Measurements from ENCODE around the gene SCG5.

The SCG5 gene

DNA sequence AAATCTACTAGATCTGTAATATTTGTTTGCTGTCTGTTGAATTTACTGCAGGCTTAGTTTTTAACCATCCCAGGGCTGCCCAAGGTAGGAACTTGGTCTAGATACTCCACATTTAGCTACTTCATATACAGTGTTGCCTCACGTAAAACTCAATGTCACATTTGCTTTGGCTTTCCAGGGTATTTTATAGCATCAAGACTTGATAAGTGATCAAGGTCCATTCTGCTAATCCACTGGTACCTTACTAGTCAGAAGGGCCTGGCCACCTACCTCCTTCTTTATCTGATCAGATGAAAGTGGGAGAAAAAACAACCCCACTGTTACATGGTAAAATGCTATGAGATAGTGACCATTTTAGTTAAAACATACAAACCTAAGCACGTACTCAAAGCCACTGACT is 50.8 kb downstream of the SCG5 start:
- DNase-seq: no peak

GRCh38 chr15:32694222-32694983 is 52.9 kb downstream of the SCG5 start:
- no peak for DNase-seq

DNA sequence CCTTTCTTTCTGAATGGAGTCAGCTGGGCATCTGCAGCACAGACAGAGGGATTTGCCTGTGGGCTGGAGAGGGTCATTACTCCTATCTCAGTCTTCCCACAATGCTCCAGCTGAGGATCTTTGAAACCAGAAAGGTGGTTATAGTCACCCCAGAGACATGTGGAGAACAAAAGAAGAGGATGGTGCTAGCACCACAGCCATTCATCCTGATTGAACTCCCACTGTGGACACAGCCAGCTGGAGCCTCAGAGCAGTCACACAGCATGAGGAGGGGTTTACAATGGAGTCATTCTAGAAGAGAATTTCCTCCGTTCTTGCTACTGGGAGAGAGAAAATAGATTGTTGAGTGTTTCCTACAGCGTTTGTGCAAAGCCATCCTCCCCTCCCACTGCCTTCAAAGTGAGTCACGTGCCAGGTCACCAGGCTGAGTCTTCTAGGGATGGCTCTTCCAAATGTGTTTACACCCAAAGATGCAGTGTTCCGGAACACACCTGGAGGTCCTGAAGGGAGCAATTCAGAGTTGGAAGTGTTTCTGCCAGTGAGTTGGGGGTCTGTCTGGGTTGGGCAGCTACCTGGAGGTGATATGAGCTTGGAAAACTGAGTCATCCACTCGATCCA is 57.4 kb downstream of the SCG5 start:
- DNase-seq: no peak

GRCh38 chr15:32700501-32701150 is 59.1 kb downstream of the SCG5 start:
- DNase-seq: no peak

DNA sequence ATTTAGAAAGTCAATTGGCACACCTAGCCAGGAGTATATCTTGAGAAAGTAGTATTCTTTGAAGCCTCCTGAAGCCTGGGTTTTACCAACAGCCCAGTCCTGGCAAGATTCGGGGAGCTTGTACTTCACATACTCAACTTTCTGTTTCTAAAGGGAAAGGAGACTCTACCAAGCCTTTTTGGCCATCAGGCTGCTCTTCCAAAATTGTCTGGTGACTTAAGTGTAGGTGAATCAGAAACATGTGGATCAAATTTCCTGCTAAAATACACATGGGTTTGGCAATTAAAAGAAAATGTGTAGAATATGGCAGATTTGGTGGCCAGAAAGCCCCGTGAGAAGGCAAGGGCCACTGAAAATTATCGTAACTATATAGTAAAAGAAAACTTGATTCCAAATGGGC is 60.4 kb downstream of the SCG5 start:
- DNase-seq: no peak

GRCh38 chr15:32704395-32704981 is 63.0 kb downstream of the SCG5 start:
- no peak for DNase-seq

GRCh38 chr15:32705446-32705845 is 63.9 kb downstream of the SCG5 start:
- DNase-seq: no peak

GRCh38 chr15:32706704-32707103 is 65.2 kb downstream of the SCG5 start:
- no peak for DNase-seq

GRCh38 chr15:32707436-32707835 is 65.9 kb downstream of the SCG5 start:
- no peak for DNase-seq

GRCh38 chr15:32709295-32710033 is 68.0 kb downstream of the SCG5 start:
- no peak for DNase-seq

GRCh38 chr15:32715276-32715675 is 73.8 kb downstream of the SCG5 start:
- no peak for DNase-seq

GRCh38 chr15:32716216-32716914 is 74.9 kb downstream of the SCG5 start:
- DNase-seq: no peak

- no peak for DNase-seq
Observed at GRCh38 chr15:32716915-32717425, 75.5 kb downstream of the SCG5 start.

GRCh38 chr15:32717426-32718226 is 76.1 kb downstream of the SCG5 start, which contains the start of gene GREM1:
GREM1 (plus strand) TSS chr15:32718004; CDS start chr15:32730691, 12,687 bp downstream.
- no peak for DNase-seq

- no peak for DNase-seq
Observed at GRCh38 chr15:32718227-32718820, 76.8 kb downstream of the SCG5 start.

DNA sequence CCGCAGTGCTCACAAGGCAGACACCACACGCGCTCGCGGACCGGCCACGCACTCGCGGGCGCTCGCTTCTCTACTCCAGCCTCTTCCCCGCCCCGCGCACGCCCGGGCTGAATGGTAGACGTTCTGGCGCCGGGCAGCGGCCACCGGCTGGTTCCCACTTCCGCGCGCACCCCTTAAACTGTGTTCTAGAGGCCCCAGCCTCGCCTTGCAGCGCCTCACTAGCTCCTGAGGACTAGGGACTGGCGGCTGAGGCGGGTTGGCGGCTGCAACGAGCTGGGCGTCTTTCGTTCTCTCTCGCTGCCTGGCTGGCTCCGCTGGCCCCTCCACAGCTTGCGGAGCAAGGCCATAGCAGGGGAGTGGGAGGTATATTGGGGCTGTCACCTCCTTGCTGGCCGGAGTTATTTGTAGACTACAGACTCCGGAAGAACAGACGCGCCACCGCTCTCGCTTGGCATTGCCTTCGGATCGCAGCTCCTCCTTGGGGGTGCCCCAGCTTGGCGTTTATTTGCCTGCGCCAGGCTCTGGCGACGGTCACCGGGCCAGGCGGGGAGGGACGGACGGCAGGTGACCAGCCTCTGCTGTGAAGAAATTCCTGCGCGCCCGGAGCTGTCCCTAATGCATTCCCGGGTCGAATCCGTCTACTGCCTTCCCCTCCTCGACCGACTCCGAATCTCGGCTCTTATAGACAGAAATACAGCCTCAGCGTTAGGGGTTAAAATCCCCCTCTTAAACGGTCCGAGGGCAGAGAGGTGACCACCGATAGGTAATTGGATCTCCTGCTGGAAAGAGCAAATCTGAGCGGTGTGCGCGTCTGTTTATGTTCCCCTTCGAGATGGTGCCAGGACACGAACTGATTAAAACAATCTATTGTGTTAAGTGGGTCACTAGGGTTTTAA is 77.6 kb downstream of the SCG5 start:
- no peak for DNase-seq

GRCh38 chr15:32721596-32721995 is 80.1 kb downstream of the SCG5 start:
- no peak for DNase-seq

GRCh38 chr15:32722136-32722535 is 80.6 kb downstream of the SCG5 start:
- no peak for DNase-seq

- no peak for DNase-seq
Observed at GRCh38 chr15:32723171-32723948, 81.8 kb downstream of the SCG5 start.
